ENCODE data around the gene TMEM205.
"Not testable (repeated sequence)": the region's sequence is repeated elsewhere in the genome, so short reads cannot be mapped to it uniquely, and the experiment has no call there.

The TMEM205 gene

DNA sequence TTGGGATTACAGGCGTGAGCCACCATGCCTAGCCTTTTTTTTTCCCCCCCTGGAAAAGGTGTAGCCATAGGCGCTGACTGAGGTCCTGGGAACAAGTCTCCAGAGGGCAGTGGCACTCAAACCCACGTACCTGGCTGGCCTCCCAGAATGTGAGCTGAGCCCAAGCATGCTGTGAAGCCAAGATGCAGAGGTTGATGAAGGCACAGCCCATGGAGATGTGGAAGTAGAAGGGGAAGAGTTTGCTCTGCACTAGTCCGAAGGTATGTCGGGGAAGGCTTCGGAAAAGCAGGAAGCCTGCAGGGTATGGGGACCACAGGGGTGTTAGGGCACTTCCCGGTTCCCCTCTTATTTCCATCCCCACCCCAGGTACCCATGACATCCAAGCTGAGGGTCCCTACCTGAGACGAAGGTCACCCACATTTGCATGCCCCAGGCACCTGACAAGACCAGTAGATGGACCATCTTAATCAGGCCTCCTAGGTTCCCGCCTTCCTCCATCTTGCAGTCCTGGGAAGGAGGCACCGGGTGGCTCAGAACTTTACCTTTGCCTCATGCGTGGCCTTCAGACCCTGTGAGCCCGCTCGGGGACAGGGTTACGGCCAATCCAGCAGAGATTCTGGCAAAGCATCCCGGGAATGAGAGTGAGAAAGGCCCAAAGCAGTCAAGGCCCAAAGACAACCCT, 805 bp downstream of the TMEM205 start:
- DNase-seq (ENCODE audit: low read depth) = no peak
- TF ChIP-seq POLR2A (IDR thresholded peaks at IDR 0.05; ENCODE audit: extremely low read depth, insufficient read length) (no peak), MYC (IDR thresholded peaks at IDR 0.05; ENCODE audit: low read depth, low read length) (no peak)
- TF ChIP-seq, protein P1, sequence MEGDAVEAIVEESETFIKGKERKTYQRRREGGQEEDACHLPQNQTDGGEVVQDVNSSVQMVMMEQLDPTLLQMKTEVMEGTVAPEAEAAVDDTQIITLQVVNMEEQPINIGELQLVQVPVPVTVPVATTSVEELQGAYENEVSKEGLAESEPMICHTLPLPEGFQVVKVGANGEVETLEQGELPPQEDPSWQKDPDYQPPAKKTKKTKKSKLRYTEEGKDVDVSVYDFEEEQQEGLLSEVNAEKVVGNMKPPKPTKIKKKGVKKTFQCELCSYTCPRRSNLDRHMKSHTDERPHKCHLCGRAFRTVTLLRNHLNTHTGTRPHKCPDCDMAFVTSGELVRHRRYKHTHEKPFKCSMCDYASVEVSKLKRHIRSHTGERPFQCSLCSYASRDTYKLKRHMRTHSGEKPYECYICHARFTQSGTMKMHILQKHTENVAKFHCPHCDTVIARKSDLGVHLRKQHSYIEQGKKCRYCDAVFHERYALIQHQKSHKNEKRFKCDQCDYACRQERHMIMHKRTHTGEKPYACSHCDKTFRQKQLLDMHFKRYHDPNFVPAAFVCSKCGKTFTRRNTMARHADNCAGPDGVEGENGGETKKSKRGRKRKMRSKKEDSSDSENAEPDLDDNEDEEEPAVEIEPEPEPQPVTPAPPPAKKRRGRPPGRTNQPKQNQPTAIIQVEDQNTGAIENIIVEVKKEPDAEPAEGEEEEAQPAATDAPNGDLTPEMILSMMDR (IDR thresholded peaks at IDR 0.05; ENCODE audit: low read depth, low read length) = no peak
- TF ChIP-seq, protein P2, sequence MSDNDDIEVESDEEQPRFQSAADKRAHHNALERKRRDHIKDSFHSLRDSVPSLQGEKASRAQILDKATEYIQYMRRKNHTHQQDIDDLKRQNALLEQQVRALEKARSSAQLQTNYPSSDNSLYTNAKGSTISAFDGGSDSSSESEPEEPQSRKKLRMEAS (IDR thresholded peaks at IDR 0.05; ENCODE audit: low read depth, low read length) = no peak
- H3K4me3 ChIP-seq (ENCODE audit: low read depth, low read length) = peak overlapping the region; percentile 84

DNA sequence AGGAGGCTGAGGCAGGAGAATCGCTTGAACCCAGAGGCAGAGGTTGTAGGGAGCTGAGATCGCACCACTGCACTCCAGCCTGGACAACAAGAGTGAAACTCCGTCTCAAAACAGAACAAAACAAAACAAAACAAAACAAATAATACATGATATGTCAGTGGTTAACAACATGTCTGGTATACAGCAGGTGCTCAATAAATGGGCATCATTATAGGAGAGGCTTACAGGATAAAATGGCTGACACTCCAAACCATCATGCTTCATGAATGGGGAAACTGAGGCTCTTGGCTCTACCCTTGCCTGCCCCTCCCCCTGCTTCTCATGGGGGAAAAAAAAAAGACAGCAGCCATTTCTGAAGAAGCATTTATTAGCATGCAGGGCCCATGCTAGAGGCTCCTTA, 3.6 kb downstream of the TMEM205 start:
- TF ChIP-seq POLR2A (IDR thresholded peaks at IDR 0.05; ENCODE audit: extremely low read depth, insufficient read length) = no peak
- no peak for TF ChIP-seq MYC (IDR thresholded peaks at IDR 0.05; ENCODE audit: low read depth, low read length)
- TF ChIP-seq, protein P1 (IDR thresholded peaks at IDR 0.05; ENCODE audit: low read depth, low read length) = no peak
- TF ChIP-seq, protein P2 (IDR thresholded peaks at IDR 0.05; ENCODE audit: low read depth, low read length) = no peak
- no peak for DNase-seq (ENCODE audit: low read depth)
- H3K4me3 ChIP-seq (ENCODE audit: low read depth, low read length) = no peak overlapping the region

DNA sequence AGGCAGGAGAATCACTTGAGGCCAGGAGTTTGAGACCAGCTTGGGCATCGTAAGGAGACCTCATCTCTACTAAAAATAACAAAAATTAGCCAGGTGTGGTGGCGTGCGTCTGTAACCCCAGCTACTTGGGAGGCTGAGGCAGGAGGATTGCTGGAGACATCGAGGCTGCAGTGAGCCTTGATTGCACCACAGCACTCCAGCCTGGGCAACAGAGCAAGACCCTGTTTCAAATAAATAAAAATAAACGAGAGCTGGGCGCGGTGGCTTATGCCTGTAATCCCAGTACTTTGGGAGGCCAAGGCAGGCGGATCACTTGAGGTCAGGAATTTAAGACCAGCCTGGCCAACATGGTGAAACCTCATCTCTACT, 6.0 kb downstream of the TMEM205 start:
- DNase-seq (ENCODE audit: low read depth) = not testable (repeated sequence)
- H3K4me3 ChIP-seq (ENCODE audit: low read depth, low read length) = peak overlapping the region; percentile 44

DNA sequence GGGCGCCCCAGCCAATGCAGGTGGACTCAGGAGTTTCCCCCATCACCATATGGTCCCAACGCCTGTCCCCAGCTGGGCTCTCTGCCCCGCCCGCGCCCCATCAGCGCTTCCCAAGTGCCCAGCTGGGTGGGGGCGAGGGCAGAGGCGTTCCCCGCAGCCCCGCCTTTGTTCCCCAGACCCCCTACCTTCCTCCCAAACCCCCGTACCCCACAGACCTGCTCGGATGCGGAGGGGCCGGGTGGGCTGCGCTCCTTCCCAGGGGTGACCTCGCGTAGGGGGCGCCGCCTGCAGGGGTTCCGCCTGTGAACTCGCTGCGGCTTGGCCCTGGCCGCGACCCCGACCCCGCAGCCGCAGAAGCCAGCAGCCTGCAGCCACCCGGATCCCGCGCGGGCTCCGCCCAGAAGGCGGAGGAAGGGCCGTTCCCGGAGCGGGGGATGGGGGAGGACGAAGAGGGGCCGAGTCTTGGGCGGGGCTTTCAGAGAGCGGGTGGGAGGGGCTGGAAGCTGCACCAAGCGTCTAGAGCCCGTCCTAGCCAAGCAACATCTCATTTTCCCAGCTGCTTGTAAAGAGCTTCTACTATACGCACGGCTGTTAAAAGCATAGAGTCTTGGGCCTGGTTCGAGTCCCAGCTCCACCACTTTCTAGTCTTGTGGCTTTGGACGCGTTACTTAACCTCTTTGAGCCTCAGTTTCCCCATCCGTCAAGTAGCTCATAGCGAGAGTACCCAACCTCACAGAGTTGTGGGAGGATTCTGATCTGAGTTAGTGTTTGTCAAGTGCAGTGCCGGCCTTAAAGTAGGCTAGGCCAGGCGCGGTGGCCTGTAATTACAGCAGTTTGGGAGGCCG, 6.6 kb downstream of the TMEM205 start, which contains the start of gene RAB3D:
Gene RAB3D, minus strand, starts transcription at position 404 of the 845 bp plus-strand sequence. CDS start 2,258 bp downstream, outside the sequence.
- peak within 1 kb of the TSS; percentile 46 for H3K4me3 ChIP-seq (ENCODE audit: low read depth, low read length)
- TF ChIP-seq POLR2A (IDR thresholded peaks at IDR 0.05; ENCODE audit: extremely low read depth, insufficient read length) = peak; percentile 50
- TF ChIP-seq, protein P1 (IDR thresholded peaks at IDR 0.05; ENCODE audit: low read depth, low read length) = no peak
- TF ChIP-seq, protein P2 (IDR thresholded peaks at IDR 0.05; ENCODE audit: low read depth, low read length) = no peak
- DNase-seq (ENCODE audit: low read depth) = peak; percentile 93

DNA sequence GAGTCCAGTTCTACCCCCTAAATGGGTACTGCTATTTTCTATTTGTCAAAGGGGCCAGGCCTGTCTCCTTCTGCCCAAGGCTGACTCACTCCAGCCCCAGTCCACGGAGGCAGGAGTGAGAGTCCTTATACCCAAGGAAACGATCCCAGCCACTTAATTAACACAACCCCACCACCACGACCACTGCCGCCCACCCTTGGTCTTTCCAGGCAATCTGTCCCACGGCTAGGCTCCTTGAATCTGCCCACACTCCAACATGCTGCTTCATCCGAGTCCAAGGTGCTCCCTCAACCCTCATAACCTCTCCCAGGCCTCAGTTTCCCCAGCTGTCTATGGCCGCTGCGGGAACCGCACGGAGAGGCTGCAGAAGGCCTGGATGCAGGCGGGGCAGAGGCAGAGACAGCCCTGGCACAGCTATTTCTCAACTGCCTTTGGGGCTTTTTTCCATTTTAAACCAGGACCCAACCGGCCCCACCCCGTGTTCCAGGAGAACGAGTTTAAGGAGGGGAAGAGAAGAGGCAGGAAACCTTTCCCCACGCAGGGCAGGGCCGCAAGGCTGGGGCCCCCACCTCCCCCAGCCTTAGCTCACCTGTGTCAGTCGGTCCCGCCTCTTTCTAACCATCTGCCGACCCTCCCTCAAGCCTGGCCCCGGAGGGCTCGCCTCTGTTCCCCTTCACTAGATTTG, 7.4 kb downstream of the TMEM205 start:
- no peak for DNase-seq (ENCODE audit: low read depth)
- TF ChIP-seq, protein P1 (IDR thresholded peaks at IDR 0.05; ENCODE audit: low read depth, low read length) = no peak
- no peak for TF ChIP-seq MYC (IDR thresholded peaks at IDR 0.05; ENCODE audit: low read depth, low read length)
- TF ChIP-seq, protein P2 (IDR thresholded peaks at IDR 0.05; ENCODE audit: low read depth, low read length) = no peak
- H3K4me3 ChIP-seq (ENCODE audit: low read depth, low read length) = peak overlapping the region; percentile 46

DNA sequence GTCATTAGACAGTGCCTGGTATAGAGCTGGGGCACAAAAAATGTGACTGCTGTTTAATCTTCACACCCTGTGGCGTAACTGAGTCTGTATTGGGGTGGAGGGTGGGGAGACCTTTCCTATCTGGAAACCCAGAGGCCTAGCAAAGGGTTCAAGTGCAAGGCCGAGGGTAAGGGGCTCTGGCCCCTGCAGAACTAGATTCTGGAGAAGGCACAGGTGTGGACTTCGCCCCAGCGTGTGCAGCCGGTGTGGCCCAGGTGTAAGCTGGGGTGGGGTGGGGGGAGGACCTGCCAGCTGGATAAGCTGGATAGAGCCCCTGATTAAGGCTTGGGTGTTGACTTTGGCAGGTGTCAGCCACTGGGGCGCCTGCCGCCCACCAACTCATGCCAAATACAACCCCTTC, 7.9 kb downstream of the TMEM205 start:
- TF ChIP-seq, protein P2 (IDR thresholded peaks at IDR 0.05; ENCODE audit: low read depth, low read length) = no peak
- TF ChIP-seq, protein P1 (IDR thresholded peaks at IDR 0.05; ENCODE audit: low read depth, low read length) = no peak
- TF ChIP-seq POLR2A (IDR thresholded peaks at IDR 0.05; ENCODE audit: extremely low read depth, insufficient read length) (no peak), MYC (IDR thresholded peaks at IDR 0.05; ENCODE audit: low read depth, low read length) (no peak)
- no peak for DNase-seq (ENCODE audit: low read depth)
- peak overlapping the region; percentile 46 for H3K4me3 ChIP-seq (ENCODE audit: low read depth, low read length)
